ENCODE data around the gene EPN2. TPM values are rescaled to one million over a fixed set of nuclear protein-coding genes. Genes with fewer than 3 reads are reported as not detected.

EPN2 gene
- total and polyA plus RNA-seq, 2 experiments from 2014 or later, result 34.0 to 149 TPM

DNA sequence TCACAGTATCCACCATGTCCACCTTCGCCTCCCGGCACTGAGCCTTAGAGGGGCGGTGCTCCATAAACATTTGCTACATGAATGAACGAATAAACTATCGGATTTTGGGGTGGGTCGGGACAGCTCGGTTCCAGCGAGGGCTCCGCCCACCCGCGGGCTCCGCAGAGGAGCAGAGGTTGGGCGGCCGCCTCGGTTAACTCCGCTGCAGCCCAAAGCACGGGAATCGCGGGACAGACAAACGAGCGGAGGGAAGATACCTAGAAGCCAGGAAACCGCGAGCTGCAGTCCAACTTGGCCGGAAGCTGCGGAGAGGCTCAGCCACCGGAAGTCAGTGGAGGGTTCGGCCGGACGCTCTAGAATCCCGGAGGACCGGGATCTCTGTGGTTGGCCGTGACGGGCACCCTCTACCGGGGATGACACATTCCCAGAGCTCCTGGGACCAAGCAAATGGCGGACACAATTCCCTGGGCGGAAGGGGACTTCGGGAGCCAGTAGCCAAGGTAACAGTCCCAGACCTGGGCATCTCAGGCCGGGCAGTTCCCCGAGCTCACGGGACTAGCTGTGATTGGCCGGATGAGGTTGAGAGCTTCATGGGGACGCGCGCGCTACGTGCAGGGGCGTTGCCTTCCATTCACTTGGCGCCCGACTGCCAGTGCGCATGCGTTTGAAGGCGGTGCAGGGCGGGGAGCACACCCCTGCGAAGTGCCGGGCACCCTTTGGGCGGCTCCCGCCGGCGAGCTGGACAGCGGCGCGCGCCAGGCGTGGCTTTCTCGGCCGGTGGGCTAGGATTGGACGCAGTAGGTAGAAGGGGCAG lies 140.6 kb downstream of the EPN2 start:
- Histone ChIP-seq H3K36me3 (ENCODE audit: insufficient read depth) (peaks cover 10% of the 10 kb centered on the region), H3F3A (replicated peaks; ENCODE audit: low read depth) (peaks cover 11% of the 10 kb centered on the region; the same call in 1 of the 2 replicates), H2AFZ (peak overlapping the region; percentile 80), H3K79me2 (replicated peaks; ENCODE audit: insufficient read depth) (peaks cover 36% of the 10 kb centered on the region), H3K4me3 (peak overlapping the region; percentile 75), H3K4me1 (ENCODE audit: insufficient read depth) (peaks cover 9% of the 10 kb centered on the region), H3K27me3 (ENCODE audit: insufficient read depth) (no peaks in the 10 kb centered on the region), H3K9me2 (ENCODE audit: insufficient read depth) (no peaks in the 10 kb centered on the region), H3K4me2 (peak overlapping the region; percentile 90), H3K27ac (ENCODE audit: low read depth) (peak overlapping the region; percentile 98), H4K20me1 (replicated peaks; ENCODE audit: insufficient read depth) (peaks cover 13% of the 10 kb centered on the region)
- Mint-ChIP-seq H3K27me3 (ENCODE audit: insufficient read depth, low read depth, poor library complexity) (peaks cover 16% of the 10 kb centered on the region), H3K9me3 (no peaks in the 10 kb centered on the region), H3K4me1 (peaks cover 16% of the 10 kb centered on the region), H3K4me3 (peak overlapping the region; percentile 97), H3K36me3 (ENCODE audit: low read depth) (peaks cover 36% of the 10 kb centered on the region), H3K27ac (peak overlapping the region; percentile 99)
- ATAC-seq (peak; percentile 93), DNase-seq (ENCODE audit: low spot score) (peak; percentile 99)
- TF ChIP-seq REST (IDR thresholded peaks at IDR 0.05; ENCODE audit: unreplicated experiment) (peak; percentile 73), JUNB (IDR thresholded peaks at IDR 0.05; ENCODE audit: unreplicated experiment) (no peak), POLR2AphosphoS5 (IDR thresholded peaks at IDR 0.05; ENCODE audit: low read depth) (peak; percentile 83), CREB1 (CRISPR knock-in tag; IDR thresholded peaks at IDR 0.05; ENCODE audit: low read depth) (peak; percentile 24; the same call in 1 of the 2 replicates), ZNF331 (CRISPR knock-in tag; IDR thresholded peaks at IDR 0.05; ENCODE audit: low read depth) (no peak)
- TF ChIP-seq, protein P1, sequence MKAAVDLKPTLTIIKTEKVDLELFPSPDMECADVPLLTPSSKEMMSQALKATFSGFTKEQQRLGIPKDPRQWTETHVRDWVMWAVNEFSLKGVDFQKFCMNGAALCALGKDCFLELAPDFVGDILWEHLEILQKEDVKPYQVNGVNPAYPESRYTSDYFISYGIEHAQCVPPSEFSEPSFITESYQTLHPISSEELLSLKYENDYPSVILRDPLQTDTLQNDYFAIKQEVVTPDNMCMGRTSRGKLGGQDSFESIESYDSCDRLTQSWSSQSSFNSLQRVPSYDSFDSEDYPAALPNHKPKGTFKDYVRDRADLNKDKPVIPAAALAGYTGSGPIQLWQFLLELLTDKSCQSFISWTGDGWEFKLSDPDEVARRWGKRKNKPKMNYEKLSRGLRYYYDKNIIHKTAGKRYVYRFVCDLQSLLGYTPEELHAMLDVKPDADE (IDR thresholded peaks at IDR 0.05), result peak; percentile 55

- peaks cover 45% of the 10 kb centered on the region for H3K36me3 Mint-ChIP-seq (ENCODE audit: low read depth)
- H3K27me3 Mint-ChIP-seq (ENCODE audit: insufficient read depth, low read depth, poor library complexity), result peaks cover 13% of the 10 kb centered on the region
- ATAC-seq (peak; percentile 44), DNase-seq (ENCODE audit: low spot score) (peak; percentile 42)
- H3K4me1 Mint-ChIP-seq, result peaks cover 13% of the 10 kb centered on the region
- Histone ChIP-seq H3K79me2 (replicated peaks; ENCODE audit: insufficient read depth) (peaks cover 32% of the 10 kb centered on the region), H3K9me2 (ENCODE audit: insufficient read depth) (no peaks in the 10 kb centered on the region), H3K27me3 (ENCODE audit: insufficient read depth) (no peaks in the 10 kb centered on the region), H3K27ac (ENCODE audit: low read depth) (peak within 1 kb of the TSS; percentile 98), H2AFZ (peak within 1 kb of the TSS; percentile 80), H3F3A (replicated peaks; ENCODE audit: low read depth) (peaks cover 11% of the 10 kb centered on the region; the same call in 1 of the 2 replicates), H3K4me3 (peak within 1 kb of the TSS; percentile 75), H3K36me3 (ENCODE audit: insufficient read depth) (peaks cover 10% of the 10 kb centered on the region), H4K20me1 (replicated peaks; ENCODE audit: insufficient read depth) (peaks cover 13% of the 10 kb centered on the region), H3K4me1 (ENCODE audit: insufficient read depth) (peaks cover 4% of the 10 kb centered on the region), H3K4me2 (peak within 1 kb of the TSS; percentile 94)
- H3K9me3 Mint-ChIP-seq, result no peaks in the 10 kb centered on the region
- H3K27ac Mint-ChIP-seq, result peak within 1 kb of the TSS; percentile 99
- peak within 1 kb of the TSS; percentile 97 for H3K4me3 Mint-ChIP-seq
- no peak for TF ChIP-seq STAT1 (IDR thresholded peaks at IDR 0.05; ENCODE audit: unreplicated experiment)
- TF ChIP-seq NANOG (IDR thresholded peaks at IDR 0.05; ENCODE audit: borderline replicate concordance), result no peak
- TF ChIP-seq, protein P2, sequence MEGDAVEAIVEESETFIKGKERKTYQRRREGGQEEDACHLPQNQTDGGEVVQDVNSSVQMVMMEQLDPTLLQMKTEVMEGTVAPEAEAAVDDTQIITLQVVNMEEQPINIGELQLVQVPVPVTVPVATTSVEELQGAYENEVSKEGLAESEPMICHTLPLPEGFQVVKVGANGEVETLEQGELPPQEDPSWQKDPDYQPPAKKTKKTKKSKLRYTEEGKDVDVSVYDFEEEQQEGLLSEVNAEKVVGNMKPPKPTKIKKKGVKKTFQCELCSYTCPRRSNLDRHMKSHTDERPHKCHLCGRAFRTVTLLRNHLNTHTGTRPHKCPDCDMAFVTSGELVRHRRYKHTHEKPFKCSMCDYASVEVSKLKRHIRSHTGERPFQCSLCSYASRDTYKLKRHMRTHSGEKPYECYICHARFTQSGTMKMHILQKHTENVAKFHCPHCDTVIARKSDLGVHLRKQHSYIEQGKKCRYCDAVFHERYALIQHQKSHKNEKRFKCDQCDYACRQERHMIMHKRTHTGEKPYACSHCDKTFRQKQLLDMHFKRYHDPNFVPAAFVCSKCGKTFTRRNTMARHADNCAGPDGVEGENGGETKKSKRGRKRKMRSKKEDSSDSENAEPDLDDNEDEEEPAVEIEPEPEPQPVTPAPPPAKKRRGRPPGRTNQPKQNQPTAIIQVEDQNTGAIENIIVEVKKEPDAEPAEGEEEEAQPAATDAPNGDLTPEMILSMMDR (conservative IDR thresholded peaks at IDR 0.05; ENCODE audit: low read depth in 2 of 2), result no peak
- TF ChIP-seq POLR2AphosphoS5 (IDR thresholded peaks at IDR 0.05; ENCODE audit: low read depth), result no peak; the same call in 1 of the 2 replicates
These were observed 141.5 kb downstream of the EPN2 start, which contains the start of gene MAPK7 for GRCh38 chr17:19378416-19379360. Gene MAPK7, plus strand, starts transcription at chr17:19378498. Its CDS starts 403 bp downstream, at chr17:19378901.
